Kidney epithelial cell (primary cell): Measurements from ENCODE around the gene MVP. TPM values are rescaled to one million over a fixed set of nuclear protein-coding genes. Genes with fewer than 3 reads are reported as not detected.

ENCODE experiments used
- DNase-seq: peaks from one replicate; pipeline ENCODE4 v3.0.0-alpha.2; 2010; ENCODE audit warnings: low read depth
- H3K27me3 ChIP-seq: 2 replicates; pipeline ENCODE4 v1.6.0; 2011; ENCODE audit warnings: low read length; ENCODE audit not compliant: control insufficient read depth, insufficient read depth
- H3K36me3 ChIP-seq: 2 replicates; pipeline ENCODE4 v1.5.1; 2011; ENCODE audit warnings: low read length; ENCODE audit not compliant: control insufficient read depth, insufficient read depth
- H3K4me3 ChIP-seq: 2 replicates; pipeline ENCODE4 v1.5.1; 2011; ENCODE audit warnings: low read depth, mild to moderate bottlenecking, control low read depth, low read length
- total RNA-seq: library from RNA; depleted of rRNA; stranded (reverse); fragments of >200 nt; gene quantifications from 2 replicates; pipeline ENCODE4 v1.2.3, GENCODE V29; 2015
- TF ChIP-seq, protein P1 (sequence below): IDR thresholded peaks from 2 replicates; pipeline ENCODE4 v1.5.1; 2011; ENCODE audit warnings: mild to moderate bottlenecking, moderate library complexity, low read length, control low read depth, inconsistent platforms; ENCODE audit not compliant: insufficient read depth, poor library complexity, severe bottlenecking

MVP gene
- total RNA-seq, 1 donor from 2014 or later: 194 TPM

- TF ChIP-seq, protein P1, sequence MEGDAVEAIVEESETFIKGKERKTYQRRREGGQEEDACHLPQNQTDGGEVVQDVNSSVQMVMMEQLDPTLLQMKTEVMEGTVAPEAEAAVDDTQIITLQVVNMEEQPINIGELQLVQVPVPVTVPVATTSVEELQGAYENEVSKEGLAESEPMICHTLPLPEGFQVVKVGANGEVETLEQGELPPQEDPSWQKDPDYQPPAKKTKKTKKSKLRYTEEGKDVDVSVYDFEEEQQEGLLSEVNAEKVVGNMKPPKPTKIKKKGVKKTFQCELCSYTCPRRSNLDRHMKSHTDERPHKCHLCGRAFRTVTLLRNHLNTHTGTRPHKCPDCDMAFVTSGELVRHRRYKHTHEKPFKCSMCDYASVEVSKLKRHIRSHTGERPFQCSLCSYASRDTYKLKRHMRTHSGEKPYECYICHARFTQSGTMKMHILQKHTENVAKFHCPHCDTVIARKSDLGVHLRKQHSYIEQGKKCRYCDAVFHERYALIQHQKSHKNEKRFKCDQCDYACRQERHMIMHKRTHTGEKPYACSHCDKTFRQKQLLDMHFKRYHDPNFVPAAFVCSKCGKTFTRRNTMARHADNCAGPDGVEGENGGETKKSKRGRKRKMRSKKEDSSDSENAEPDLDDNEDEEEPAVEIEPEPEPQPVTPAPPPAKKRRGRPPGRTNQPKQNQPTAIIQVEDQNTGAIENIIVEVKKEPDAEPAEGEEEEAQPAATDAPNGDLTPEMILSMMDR: no peak
- H3K27me3 ChIP-seq: no peaks in the 10 kb centered on the region
- no peak for DNase-seq
- H3K4me3 ChIP-seq: no peak overlapping the region
- H3K36me3 ChIP-seq: peaks cover 5% of the 10 kb centered on the region
Observed at GRCh38 chr16:29809031-29809747, 11.1 kb upstream of the MVP start.

DNA sequence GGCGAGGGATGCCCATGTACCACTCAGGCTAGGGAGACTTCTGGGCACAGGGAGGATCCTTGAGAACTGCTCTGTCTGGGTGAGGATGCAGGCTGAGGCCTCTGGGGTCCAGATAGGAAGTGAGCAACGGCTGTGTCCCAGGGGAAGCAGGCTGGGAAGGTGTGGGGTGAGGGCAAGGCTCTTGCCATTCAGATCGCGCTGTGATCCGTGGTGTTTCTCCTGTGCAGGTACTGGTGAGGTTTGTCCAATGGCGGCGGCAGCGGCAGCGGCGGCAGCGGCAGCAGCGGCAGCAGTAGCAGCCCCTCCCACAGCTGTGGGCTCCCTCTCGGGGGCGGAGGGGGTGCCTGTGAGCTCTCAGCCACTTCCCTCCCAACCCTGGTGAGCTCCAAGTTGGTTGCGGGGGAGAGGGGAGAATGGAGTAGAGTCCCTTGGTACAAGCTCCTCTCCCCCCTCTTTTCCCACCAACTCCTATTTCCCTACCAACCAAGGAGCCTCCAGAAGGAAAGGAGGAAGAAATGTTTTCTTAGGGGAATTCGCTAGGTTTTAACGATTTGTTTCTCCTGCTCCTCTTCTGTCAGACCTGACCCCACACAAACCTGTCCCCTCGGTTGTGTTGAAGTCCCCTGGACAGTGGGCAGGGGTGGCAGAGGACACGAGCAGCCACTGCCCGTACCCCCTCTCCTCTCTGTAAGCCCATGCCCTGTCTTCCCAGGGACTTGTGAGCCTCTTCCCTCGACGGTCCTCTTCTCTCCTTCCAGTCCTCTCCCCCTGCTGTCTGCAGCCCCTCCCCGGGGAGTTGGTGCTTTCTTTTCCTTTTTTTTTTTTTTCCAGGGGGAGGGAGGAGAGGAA is 10.2 kb upstream of the MVP start:
- H3K4me3 ChIP-seq: no peak overlapping the region

DNA sequence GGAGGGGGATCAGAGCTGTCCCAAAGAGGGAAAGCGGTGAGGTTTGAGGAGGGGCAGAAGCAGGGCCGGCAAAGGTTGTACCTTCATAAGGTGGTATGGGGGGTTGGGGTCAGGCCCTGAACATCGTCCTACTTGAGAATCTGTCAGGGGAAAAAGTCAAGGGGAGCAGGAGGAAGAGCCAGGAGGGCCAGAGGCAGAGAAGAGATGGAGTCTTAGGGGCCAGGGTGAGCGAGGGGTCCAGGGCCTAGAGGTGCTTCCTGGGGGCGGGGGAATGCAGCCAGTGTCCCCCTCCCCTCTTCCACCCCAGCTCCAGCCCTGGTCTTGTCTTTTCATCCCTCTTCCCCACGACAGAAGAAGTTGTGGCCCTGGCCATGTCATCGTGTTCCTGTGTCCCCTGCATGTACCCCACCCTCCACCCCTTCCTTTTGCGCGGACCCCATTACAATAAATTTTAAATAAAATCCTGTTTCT is 9.5 kb upstream of the MVP start:
- Histone ChIP-seq H3K36me3 (peaks cover 5% of the 10 kb centered on the region), H3K27me3 (no peaks in the 10 kb centered on the region), H3K4me3 (no peak overlapping the region)
- DNase-seq: no peak
- TF ChIP-seq, protein P1: no peak

More for the DNA sequence above, 10.2 kb upstream of the MVP start:
- no peak for DNase-seq
- peaks cover 5% of the 10 kb centered on the region for H3K36me3 ChIP-seq
- no peaks in the 10 kb centered on the region for H3K27me3 ChIP-seq
- TF ChIP-seq, protein P1: no peak

DNA sequence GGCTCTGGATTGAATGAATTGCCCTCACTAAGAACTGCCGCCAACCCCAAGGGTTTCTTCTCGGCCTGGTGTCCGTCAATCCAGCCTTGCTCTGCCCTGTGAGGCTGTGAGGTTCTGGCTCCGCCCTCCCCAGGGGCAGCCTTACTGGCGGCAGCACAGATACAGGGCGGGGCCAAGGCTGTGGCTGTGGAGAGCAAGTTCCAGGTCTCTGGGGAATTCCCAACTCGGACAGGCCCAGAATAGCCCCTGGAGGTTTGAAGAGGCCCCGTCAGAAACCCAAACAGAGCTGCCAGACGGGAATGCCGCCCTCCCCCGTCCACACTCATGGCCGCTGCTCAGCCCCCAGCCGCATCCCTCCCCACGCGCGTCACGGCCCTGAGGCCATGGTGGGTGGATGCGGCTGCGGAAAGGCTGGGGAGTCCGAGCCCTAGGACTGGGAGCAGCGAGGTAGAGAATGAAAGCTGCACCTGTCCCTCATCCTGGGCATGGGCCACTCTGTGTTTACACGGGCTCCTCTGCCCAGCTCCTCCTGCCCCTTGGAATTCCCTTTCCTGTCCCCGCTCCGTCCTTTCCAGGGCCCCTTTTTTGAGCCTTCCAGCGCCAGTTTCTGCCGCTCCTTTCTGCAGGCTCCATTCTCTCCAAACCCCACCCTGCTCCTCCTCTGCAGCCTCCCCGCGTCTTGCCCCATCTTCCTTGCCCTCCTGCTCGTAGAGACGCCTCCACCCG is 8.9 kb upstream of the MVP start:
- DNase-seq: peak; percentile 93

GRCh38 chr16:29811896-29812665 is 8.2 kb upstream of the MVP start, which contains the start of gene PRRT2:
Gene PRRT2 (plus strand): TSS chr16:29812193. CDS start chr16:29813055, 862 bp downstream.
- TF ChIP-seq, protein P1: no peak
- H3K27me3 ChIP-seq: no peaks in the 10 kb centered on the region
- H3K36me3 ChIP-seq: peaks cover 5% of the 10 kb centered on the region
- DNase-seq: no peak
- H3K4me3 ChIP-seq: peak within 1 kb of the TSS; percentile 33

More for the DNA sequence above, 8.9 kb upstream of the MVP start:
- Histone ChIP-seq H3K36me3 (peaks cover 5% of the 10 kb centered on the region), H3K4me3 (peak overlapping the region; percentile 33), H3K27me3 (no peaks in the 10 kb centered on the region)
- TF ChIP-seq, protein P1: no peak
